Measurements from ENCODE around the gene TSC22D2. TPM values are rescaled to one million over a fixed set of nuclear protein-coding genes. Genes with fewer than 3 reads are reported as not detected.

TSC22D2 gene
- total RNA-seq, 1 experiment from 2014 or later: 43.1 TPM

- Histone ChIP-seq H3K27me3 (ENCODE audit: control insufficient read depth, insufficient read depth, low read length) (no peaks in the 10 kb centered on the region), H3K36me3 (ENCODE audit: control insufficient read depth, insufficient read depth, low read length) (peaks cover 30% of the 10 kb centered on the region), H3K4me3 (ENCODE audit: low read depth in 2 of 2, low read length in 2 of 2) (no peak overlapping the region), H3K9me3 (ENCODE audit: control insufficient read depth, insufficient read depth, low read depth, low read length) (no peaks in the 10 kb centered on the region), H3K27ac (ENCODE audit: low read length) (no peak overlapping the region), H3K4me1 (ENCODE audit: control insufficient read depth, insufficient read depth, low read length) (peaks cover 10% of the 10 kb centered on the region)
- no TSS peak for BruUV-seq (replicated peaks)
- in situ Hi-C loops (cut with HindIII; ENCODE audit: low pct_unique_long_range_greater_than_20kb, low sequenced_read_pairs): no loop called here
- intact Hi-C loops (cut with micrococcal nuclease; ENCODE audit: unreplicated experiment): no loop called here
- TF ChIP-seq REST (IDR thresholded peaks at IDR 0.05; ENCODE audit: insufficient read depth in 1 of 2, low read depth in 2 of 2, low read length in 1 of 2) (no peak), SIN3A (IDR thresholded peaks at IDR 0.05; ENCODE audit: borderline replicate concordance, insufficient read depth, low read depth, low read length) (no peak), TCF7L2 (IDR thresholded peaks at IDR 0.05; ENCODE audit: low read depth, low read length) (no peak), POLR2AphosphoS5 (IDR thresholded peaks at IDR 0.05; ENCODE audit: low read depth, low read length) (no peak; the same call in 1 of the 2 replicates), CTCF (IDR thresholded peaks at IDR 0.05) (no peak)
- DNase-seq (ENCODE audit: low read depth, low spot score) (no peak), ATAC-seq (no peak)
- ChIA-PET CTCF (no interaction called here), POLR2A (interaction anchor here (0.7 kb wide), 1 partner anchor 25 kb away, joined by 3 read pairs; no protein-coding TSS in a partner anchor)
Observed at GRCh38 chr3:150461399-150461798, 53.3 kb downstream of the TSC22D2 start.

GRCh38 chr3:150462108-150462507, 54.0 kb downstream of the TSC22D2 start:
- BruUV-seq (replicated peaks): no TSS peak
- in situ Hi-C loops (cut with HindIII; ENCODE audit: low pct_unique_long_range_greater_than_20kb, low sequenced_read_pairs): no loop called here
- CTCF ChIA-PET: no interaction called here
- Histone ChIP-seq H3K36me3 (ENCODE audit: control insufficient read depth, insufficient read depth, low read length) (peaks cover 24% of the 10 kb centered on the region), H3K4me3 (ENCODE audit: low read depth in 2 of 2, low read length in 2 of 2) (no peak overlapping the region), H3K4me1 (ENCODE audit: control insufficient read depth, insufficient read depth, low read length) (peaks cover 10% of the 10 kb centered on the region), H3K27me3 (ENCODE audit: control insufficient read depth, insufficient read depth, low read length) (no peaks in the 10 kb centered on the region), H3K9me3 (ENCODE audit: control insufficient read depth, insufficient read depth, low read depth, low read length) (no peaks in the 10 kb centered on the region), H3K27ac (ENCODE audit: low read length) (no peak overlapping the region)
- peak; percentile 52 for ATAC-seq
- no peak for TF ChIP-seq TCF7L2 (IDR thresholded peaks at IDR 0.05; ENCODE audit: low read depth, low read length)
- TF ChIP-seq POLR2AphosphoS5 (IDR thresholded peaks at IDR 0.05; ENCODE audit: low read depth, low read length): peak; percentile 44; the same call in 1 of the 2 replicates
- POLR2A ChIA-PET: no interaction called here
- intact Hi-C loops (cut with micrococcal nuclease; ENCODE audit: unreplicated experiment): no loop called here
- DNase-seq (ENCODE audit: low read depth, low spot score): no peak

- no peak for ATAC-seq
- DNase-seq (ENCODE audit: low read depth, low spot score): no peak
- H3K27me3 ChIP-seq (ENCODE audit: control insufficient read depth, insufficient read depth, low read length): no peaks in the 10 kb centered on the region
- intact Hi-C loops (cut with micrococcal nuclease; ENCODE audit: unreplicated experiment) (no loop called here), in situ Hi-C loops (cut with HindIII; ENCODE audit: low pct_unique_long_range_greater_than_20kb, low sequenced_read_pairs) (no loop called here)
- CTCF ChIA-PET: no interaction called here
- H3K4me3 ChIP-seq (ENCODE audit: low read depth in 2 of 2, low read length in 2 of 2): no peak overlapping the region
- peaks cover 12% of the 10 kb centered on the region for H3K36me3 ChIP-seq (ENCODE audit: control insufficient read depth, insufficient read depth, low read length)
- no peaks in the 10 kb centered on the region for H3K9me3 ChIP-seq (ENCODE audit: control insufficient read depth, insufficient read depth, low read depth, low read length)
- POLR2A ChIA-PET: no interaction called here
- H3K27ac ChIP-seq (ENCODE audit: low read length): no peak overlapping the region
- peaks cover 19% of the 10 kb centered on the region for H3K4me1 ChIP-seq (ENCODE audit: control insufficient read depth, insufficient read depth, low read length)
- BruUV-seq (replicated peaks): no TSS peak
- TF ChIP-seq REST (IDR thresholded peaks at IDR 0.05; ENCODE audit: insufficient read depth in 1 of 2, low read depth in 2 of 2, low read length in 1 of 2): no peak
- TF ChIP-seq SIN3A (IDR thresholded peaks at IDR 0.05; ENCODE audit: borderline replicate concordance, insufficient read depth, low read depth, low read length): no peak
- TF ChIP-seq CTCF (IDR thresholded peaks at IDR 0.05): no peak
- no peak for TF ChIP-seq TCF7L2 (IDR thresholded peaks at IDR 0.05; ENCODE audit: low read depth, low read length)
Observed at GRCh38 chr3:150464684-150465083, 56.6 kb downstream of the TSC22D2 start.
